ENCODE results near the gene CES5A. TPM values are rescaled to one million over a fixed set of nuclear protein-coding genes. Genes with fewer than 3 reads are reported as not detected.

CES5A gene
- total RNA-seq, 1 experiment from 2014 or later: not detected

GRCh38 chr16:55889518-55889917, 14.3 kb upstream of the CES5A start:
- ChIA-PET POLR2A (no interaction called here), CTCF (interaction anchor here (0.6 to 1.2 kb wide), 2 partner anchors 13 to 178 kb away, joined by 3 read pairs; no protein-coding TSS in a partner anchor)
- Mint-ChIP-seq H3K36me3 (ENCODE audit: insufficient read depth, unreplicated experiment) (peaks cover 7% of the 10 kb centered on the region), H3K27me3 (ENCODE audit: insufficient read depth, unreplicated experiment) (peaks cover 12% of the 10 kb centered on the region), H3K27ac (ENCODE audit: low read depth, unreplicated experiment) (no peak overlapping the region), H3K4me1 (ENCODE audit: insufficient read depth, unreplicated experiment) (no peaks in the 10 kb centered on the region), H3K9me3 (ENCODE audit: unreplicated experiment) (peaks cover 11% of the 10 kb centered on the region), H3K4me3 (ENCODE audit: unreplicated experiment) (no peak overlapping the region)
- TF ChIP-seq, protein P1, sequence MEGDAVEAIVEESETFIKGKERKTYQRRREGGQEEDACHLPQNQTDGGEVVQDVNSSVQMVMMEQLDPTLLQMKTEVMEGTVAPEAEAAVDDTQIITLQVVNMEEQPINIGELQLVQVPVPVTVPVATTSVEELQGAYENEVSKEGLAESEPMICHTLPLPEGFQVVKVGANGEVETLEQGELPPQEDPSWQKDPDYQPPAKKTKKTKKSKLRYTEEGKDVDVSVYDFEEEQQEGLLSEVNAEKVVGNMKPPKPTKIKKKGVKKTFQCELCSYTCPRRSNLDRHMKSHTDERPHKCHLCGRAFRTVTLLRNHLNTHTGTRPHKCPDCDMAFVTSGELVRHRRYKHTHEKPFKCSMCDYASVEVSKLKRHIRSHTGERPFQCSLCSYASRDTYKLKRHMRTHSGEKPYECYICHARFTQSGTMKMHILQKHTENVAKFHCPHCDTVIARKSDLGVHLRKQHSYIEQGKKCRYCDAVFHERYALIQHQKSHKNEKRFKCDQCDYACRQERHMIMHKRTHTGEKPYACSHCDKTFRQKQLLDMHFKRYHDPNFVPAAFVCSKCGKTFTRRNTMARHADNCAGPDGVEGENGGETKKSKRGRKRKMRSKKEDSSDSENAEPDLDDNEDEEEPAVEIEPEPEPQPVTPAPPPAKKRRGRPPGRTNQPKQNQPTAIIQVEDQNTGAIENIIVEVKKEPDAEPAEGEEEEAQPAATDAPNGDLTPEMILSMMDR (IDR thresholded peaks at IDR 0.05; ENCODE audit: unreplicated experiment): no peak
- BruUV-seq (replicated peaks): no TSS peak
- intact Hi-C loops (cut with micrococcal nuclease): no loop called here
- DNase-seq (ENCODE audit: unreplicated experiment): no peak

- CTCF ChIA-PET: no interaction called here
- no TSS peak for BruUV-seq (replicated peaks)
These were observed 13.4 kb upstream of the CES5A start for GRCh38 chr16:55888546-55888945.

DNA sequence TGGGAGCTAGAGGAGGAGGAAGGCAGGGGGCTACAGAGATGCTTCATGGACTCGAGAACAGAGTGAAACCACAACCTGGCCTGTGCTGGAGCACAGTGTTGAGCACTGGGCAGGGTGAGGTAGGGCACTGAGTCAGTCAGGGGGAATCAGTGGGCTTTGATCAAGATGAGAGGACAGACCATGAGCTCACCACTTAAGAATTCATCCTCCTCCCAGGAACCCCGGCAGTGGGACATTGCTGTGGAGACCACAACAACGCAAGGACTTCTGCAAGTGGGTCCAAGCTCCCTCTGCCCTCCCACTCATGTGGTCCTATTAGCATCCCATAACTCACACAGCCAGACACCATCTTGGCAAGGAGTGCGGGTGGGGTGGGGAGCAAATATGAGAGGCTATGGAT, 1.7 kb upstream of the CES5A start:
- ChIA-PET CTCF (interaction anchor here (0.9 kb wide), 1 partner anchor 442 kb away, joined by 4 read pairs; no protein-coding TSS in a partner anchor), POLR2A (interaction anchor here (0.5 kb wide), 1 partner anchor 317 kb away, joined by 3 read pairs; no protein-coding TSS in a partner anchor)
- Mint-ChIP-seq H3K36me3 (ENCODE audit: insufficient read depth, unreplicated experiment) (no peaks in the 10 kb centered on the region), H3K4me1 (ENCODE audit: insufficient read depth, unreplicated experiment) (no peaks in the 10 kb centered on the region), H3K4me3 (ENCODE audit: unreplicated experiment) (no peak overlapping the region), H3K27me3 (ENCODE audit: insufficient read depth, unreplicated experiment) (peaks cover 35% of the 10 kb centered on the region), H3K27ac (ENCODE audit: low read depth, unreplicated experiment) (no peak overlapping the region), H3K9me3 (ENCODE audit: unreplicated experiment) (no peaks in the 10 kb centered on the region)
- DNase-seq (ENCODE audit: unreplicated experiment): no peak
- intact Hi-C loops (cut with micrococcal nuclease): no loop called here
- BruUV-seq (replicated peaks): no TSS peak
- TF ChIP-seq, protein P1 (IDR thresholded peaks at IDR 0.05; ENCODE audit: unreplicated experiment): no peak

More at GRCh38 chr16:55888546-55888945, 13.4 kb upstream of the CES5A start:
- no peak for DNase-seq (ENCODE audit: unreplicated experiment)
- Mint-ChIP-seq H3K27ac (ENCODE audit: low read depth, unreplicated experiment) (no peak overlapping the region), H3K36me3 (ENCODE audit: insufficient read depth, unreplicated experiment) (peaks cover 7% of the 10 kb centered on the region), H3K27me3 (ENCODE audit: insufficient read depth, unreplicated experiment) (peaks cover 22% of the 10 kb centered on the region), H3K4me1 (ENCODE audit: insufficient read depth, unreplicated experiment) (no peaks in the 10 kb centered on the region), H3K4me3 (ENCODE audit: unreplicated experiment) (no peak overlapping the region), H3K9me3 (ENCODE audit: unreplicated experiment) (peaks cover 11% of the 10 kb centered on the region)
- POLR2A ChIA-PET: interaction anchor here (0.6 to 0.7 kb wide), 2 partner anchors 19 to 55 kb away, joined by 3 read pairs; no protein-coding TSS in a partner anchor
- TF ChIP-seq, protein P1 (IDR thresholded peaks at IDR 0.05; ENCODE audit: unreplicated experiment): no peak
- intact Hi-C loops (cut with micrococcal nuclease): no loop called here

GRCh38 chr16:55873122-55873521, 2.1 kb downstream of the CES5A start:
- no peak overlapping the region for H3K27ac Mint-ChIP-seq (ENCODE audit: low read depth, unreplicated experiment)
- ChIA-PET CTCF (interaction anchor here (0.9 to 2.0 kb wide), 4 partner anchors 10 to 446 kb away, joined by 3 to 7 read pairs (median 4); no protein-coding TSS in a partner anchor), POLR2A (no interaction called here)
- TF ChIP-seq, protein P1 (IDR thresholded peaks at IDR 0.05; ENCODE audit: unreplicated experiment): no peak
- H3K4me1 Mint-ChIP-seq (ENCODE audit: insufficient read depth, unreplicated experiment): no peaks in the 10 kb centered on the region
- H3K27me3 Mint-ChIP-seq (ENCODE audit: insufficient read depth, unreplicated experiment): peaks cover 44% of the 10 kb centered on the region
- H3K4me3 Mint-ChIP-seq (ENCODE audit: unreplicated experiment): no peak overlapping the region
- no peaks in the 10 kb centered on the region for H3K9me3 Mint-ChIP-seq (ENCODE audit: unreplicated experiment)
- intact Hi-C loops (cut with micrococcal nuclease): no loop called here
- no peak for DNase-seq (ENCODE audit: unreplicated experiment)
- no peaks in the 10 kb centered on the region for H3K36me3 Mint-ChIP-seq (ENCODE audit: insufficient read depth, unreplicated experiment)
- no TSS peak for BruUV-seq (replicated peaks)

Data from MCF 10A (cell line).